Amygdala (tissue), 56 donors: ENCODE measurements around the gene ZDHHC7.
"Not testable (repeated sequence)": the region's sequence is repeated elsewhere in the genome, so short reads cannot be mapped to it uniquely, and the experiment has no call there.

Experiments used
- DNase-seq, 56 donors: peaks; one replicate each; lab custom pipeline; 2025; lab: John Stamatoyannopoulos, UW

The ZDHHC7 gene

DNA sequence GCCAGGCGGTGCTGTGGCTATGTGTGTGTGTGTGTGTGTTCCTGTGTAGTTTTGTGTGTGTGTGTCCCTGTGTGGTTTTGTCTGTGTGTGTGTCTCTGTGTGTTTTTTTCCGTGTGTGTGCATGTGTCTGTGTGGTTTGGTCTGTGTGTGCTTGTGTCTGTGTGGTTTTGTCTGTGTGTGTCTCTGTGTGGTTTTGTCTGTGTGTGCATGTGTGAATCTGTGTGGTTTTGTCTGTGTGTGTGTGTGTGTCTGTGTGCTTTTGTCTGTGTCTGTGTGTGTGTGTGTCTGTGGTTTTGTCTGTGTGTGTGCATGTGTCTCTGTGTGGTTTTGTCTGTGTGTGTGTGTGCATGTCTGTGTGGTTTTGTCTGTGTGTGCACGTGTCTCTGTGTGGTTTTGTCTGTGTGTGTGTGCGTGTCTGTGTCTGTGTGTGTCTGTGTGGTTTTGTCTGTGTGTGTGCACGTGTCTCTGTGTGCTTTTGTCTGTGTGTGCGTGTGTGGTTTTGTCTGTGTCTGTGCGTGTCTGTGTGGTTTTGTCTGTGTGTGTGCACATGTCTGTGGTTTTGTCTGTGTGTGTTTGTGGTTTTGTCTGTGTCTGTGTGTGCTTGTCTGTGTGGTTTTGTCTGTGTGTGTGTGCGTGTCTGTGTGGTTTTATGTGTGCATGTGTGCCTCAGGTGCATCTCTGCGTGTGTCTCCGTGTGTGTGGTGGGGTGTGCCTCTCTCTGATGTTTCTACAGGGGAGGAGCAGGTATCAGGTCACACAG lies 62.3 kb downstream of the ZDHHC7 start:
- DNase-seq = no peak

DNA sequence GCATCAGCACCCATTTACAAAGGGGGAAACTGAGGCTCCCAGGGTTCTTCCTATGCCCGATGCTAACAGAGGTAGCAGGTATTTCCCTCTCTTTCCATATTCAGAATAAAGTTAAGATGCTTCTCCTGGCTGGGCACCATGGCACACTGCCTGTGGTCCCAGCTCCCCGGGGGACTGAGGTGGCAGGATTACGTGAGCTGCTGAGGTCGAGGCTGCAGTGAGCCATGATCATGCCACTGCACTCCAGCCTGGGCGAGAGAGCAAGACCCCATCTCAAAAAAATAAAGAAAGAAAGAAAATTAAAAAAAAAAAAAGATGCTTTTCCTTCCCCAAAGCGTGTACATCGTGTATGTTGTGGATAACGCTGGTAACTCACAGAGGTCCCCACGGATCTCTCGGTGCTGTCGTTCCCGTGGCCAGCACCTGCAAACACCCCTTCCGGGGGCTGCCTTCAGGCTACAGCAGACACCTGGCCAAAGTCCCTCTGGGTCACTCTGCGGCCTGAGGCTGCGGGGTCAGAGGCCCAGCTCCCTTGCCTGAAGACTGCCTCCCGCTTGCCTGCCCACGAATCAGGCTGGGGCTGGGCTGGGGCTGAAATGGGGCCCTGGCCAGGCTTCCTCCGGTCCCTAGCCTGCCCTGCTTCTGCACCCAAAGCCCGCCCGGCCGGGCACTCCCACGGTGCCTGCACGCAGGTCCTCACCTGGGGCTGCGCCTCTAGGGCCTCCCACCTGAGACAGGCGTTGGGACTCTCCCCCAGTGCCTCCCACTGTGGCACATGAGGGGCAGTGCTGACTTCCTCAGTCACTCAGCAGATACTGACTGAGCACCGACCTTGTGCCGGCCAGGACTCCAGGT lies 63.1 kb downstream of the ZDHHC7 start:
- no peak for DNase-seq

DNA sequence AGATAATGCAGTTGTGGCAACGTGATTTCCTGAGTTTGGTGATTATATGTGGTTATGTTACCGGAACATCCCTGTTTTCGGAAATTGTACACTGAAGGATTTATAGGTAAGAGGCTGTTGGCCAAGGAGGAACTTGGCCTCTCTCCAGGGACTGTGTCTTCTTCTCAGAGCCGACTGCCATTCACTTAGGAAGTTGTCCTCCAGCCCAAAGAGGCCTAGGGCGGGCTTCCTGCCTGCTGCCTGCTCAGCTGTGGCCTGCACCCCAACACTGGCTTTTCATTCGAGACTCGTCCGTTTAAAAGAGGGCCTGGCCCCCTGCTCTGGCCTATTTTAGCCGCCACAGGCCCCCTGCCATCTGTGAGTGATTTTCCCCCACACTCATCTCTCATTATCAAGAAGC lies 64.3 kb downstream of the ZDHHC7 start:
- peak in 4 of 56 donors; percentile 9 to 23 (median 14) for DNase-seq

DNA sequence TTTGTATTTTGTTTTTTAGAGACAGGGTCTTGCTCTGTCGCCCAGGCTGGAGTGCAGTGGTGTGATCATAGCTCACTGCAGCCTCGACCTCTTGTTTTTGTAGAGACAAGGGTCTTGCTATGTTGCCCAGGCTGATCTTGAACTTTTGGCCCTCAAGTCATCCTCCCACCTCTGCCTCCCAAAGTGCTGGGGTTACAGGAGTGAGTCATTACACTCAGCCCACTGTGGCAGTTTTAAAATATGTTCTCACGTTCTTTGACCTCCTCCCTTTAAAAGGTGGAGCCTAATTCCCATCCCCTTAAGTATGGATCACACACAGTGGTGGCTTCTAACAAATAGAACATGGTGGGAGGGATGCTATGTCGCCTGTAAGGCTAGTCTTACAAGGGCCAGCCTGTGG lies 67.7 kb downstream of the ZDHHC7 start:
- no peak for DNase-seq

DNA sequence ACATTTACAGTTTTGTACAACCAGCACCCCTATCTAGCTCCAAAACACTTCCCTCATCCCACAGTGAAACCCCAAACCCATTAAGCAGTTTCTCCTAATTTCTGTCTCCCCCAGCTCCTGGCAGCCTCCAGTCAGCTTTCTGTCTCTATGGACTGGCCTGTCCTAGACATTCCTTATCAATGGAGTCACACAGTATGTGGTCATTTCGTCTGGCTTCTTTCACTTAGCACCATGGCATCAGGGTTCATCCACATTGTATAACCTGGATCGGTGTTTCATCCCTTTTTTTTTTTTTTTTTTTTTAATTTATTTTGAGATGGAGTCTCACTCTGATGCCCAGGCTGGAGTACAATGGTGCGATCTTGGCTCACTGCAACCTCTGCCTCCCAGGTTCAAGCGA lies 68.5 kb downstream of the ZDHHC7 start:
- no peak for DNase-seq

DNA sequence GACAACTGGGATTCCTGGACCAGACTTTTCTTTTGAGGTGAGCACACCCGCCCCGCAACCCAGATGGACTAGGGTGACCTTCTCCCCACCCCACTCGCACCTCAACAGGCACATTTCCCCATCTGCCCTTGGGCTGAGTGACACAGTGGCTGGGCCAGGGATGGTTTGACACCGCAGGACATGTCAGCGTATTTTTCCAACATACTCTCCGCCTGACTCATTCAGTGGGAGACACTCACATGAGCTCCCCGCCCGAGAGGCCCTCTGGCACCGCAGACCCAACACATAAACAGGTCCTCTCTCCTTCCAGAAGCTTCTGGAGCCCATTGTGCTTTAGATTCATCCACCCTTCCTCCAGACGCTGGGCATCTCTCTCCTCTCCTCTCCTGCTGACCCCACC lies 69.4 kb downstream of the ZDHHC7 start:
- no peak for DNase-seq

DNA sequence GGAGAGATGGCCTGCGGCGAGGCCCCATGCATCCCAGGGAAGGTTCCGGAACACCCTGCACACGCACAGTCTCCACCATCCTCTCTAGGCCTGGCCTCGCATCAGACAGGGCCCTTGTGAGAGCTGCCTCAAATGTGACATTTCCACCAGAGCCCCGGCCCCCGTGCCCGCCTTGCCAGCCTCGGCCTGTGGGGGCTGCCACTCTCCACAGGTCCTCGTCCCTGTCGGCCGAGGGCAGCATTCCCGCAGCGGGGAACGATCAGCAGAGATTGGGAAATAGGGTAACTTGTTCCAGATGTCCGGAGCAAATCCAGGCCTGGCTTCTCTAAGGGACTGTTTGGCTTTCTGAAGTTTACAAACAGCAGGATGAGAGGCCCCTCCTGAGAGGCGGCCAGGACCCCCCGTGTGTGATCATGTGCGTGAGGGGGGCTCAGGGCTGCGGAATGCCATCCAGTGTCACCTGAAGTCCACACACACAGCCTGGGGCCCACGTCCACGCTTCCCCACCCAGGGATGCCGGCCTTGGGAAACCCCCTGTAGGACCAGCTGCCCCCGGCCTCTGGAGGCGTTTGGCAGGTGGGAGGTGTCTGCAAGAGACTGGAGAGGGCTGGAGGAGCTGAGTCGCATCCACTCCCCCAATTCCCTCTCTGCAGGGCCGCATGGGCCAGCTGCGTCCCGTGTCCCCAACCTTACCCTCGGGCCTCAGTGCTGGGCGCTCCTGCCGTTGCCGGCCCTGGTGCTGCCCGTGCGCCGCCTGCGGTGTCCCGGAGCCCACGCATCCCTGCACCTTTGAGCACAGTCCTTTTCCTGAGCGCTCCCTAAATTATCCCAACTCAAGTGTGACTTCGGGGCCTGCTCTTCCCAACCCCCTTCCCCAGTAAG lies 70.4 kb downstream of the ZDHHC7 start:
- DNase-seq = no peak

DNA sequence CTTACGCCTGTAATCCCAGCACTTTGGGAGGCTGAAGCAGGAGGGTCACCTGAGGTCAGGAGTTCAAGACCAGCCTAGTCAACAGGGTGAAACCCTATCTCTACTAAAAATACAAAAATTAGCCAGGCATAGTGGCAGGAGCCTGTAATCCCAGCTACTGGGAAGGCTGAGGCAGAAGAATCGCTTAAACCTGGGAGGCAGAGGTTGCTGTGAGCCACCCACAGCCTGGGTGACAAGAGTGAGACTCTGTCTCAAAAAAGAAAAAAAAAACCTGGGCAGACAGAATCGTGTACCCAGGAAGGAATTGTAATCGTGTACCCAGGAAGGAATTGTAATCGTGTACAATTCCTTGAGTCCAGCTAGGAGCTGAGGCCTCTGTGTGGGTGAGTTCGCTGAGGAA lies 72.7 kb downstream of the ZDHHC7 start:
- DNase-seq = not testable (repeated sequence)

DNA sequence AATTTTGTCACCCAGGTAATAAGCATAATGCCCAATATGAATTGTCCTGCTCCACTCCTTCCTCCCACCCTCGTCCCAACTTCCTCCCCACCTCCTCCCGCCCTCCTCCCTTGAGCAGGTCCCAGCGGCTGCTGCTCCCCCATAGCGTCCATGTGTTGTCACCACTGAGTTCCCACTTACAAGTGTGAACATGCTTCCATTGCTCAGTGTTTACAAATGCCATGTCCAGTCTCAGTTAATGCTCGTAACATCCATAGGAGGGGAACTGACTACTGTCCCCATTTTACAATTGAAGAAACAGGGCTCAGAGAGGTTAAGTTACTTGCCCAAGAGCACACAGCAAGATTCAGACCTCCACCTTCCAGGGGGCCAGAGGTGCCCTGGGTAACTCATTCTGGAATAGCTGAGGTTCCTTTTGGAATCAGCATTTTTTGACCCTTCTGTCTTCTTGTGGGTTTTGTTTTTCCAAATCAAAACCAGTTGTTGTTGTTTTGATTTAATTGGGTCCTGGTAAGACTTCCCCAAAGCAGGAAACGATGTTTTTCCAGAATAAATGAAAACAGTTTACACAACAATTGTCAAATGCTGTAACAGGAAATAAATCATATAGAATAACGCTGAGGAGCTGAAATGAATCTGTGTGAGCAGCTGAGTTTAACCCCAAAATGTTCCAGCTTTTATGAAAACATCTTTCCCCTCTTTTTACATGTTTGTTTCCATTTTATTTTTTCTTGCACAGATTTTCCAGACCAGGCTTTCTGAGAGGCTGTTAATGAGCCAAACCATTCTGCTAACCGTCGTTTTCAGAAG lies 73.9 kb downstream of the ZDHHC7 start:
- no peak for DNase-seq

DNA sequence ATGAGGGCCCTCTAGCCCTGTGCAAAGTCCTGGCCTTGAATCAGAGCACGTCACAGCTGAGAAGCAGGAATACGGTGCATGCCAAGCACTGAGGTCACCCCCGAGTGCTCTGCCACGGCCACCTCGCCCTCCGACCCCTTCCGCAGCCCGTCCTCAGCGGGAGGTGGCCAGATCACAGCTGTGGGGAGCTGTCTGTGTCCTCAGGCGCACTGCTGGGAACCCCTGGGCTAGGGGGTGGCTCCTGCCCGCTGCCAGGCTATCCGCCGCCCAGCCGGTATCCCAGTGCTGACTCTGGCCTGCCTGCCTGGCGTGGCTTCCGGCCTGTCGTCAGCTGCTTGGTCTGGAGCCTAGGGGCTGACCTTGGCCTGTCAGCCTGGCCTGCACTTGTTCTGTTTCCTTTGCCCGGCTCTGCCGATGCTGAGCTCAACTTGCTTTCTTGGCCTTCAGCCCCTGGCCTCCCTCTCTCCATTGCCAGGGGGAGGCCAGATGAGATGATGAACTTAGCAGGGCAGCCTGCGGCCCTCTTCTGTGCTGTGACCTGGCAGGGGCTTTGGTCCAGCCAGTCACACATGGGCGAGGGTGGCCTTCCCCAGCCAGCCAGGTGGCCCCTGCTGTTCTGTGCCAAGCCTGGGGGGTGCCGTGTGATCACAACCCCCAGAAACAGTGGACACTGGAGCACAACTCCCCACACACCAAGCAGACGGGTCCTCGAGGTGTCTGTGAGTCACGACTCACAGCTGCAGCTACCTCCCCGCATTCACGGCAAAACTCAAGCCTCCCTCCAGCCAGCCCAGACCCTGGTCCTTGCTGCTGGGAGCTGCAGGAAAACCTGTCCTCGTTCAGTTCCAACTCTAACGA lies 77.3 kb downstream of the ZDHHC7 start:
- peak in 43 of 56 donors; percentile 13 to 85 (median 55) for DNase-seq

DNA sequence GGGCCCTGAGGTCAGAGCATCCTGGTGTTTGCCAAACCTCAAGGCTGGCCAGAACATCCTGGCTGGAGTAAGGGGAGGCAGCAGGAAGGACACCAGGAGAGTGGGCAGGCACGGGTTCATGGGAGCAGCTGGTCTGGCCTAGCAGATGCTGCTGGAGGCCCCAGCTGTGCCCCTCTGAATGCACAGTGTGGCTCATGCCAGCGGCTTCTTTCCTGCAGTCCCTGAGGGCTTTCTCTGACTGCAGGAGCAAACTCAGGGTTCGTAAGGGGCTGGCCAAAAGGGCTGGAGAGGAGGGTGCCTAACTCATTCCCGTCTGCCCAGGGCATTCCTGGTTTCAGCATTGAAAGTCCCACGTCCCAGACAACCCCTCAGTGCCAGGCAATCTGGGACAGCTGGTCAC lies 78.7 kb downstream of the ZDHHC7 start:
- no peak for DNase-seq

DNA sequence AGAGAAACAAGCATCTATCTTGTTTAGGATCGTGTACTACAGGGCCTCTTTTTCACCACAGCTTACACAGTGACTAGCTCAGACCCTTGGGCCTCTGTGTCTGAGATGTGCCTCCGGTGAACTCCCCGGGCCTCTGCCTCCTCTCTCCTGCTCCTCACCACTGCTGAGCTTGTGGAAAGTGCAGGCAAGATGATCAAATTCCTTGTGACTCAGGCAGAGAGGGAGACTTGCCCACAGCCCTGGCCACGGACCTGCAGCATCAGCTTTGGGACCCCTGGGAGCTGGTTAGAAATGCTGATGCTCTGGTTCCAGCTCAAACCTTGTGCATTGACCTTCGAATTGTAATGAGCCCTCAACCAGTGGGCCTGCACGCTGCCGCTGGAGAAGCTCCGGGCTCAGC lies 79.8 kb downstream of the ZDHHC7 start:
- no peak for DNase-seq

DNA sequence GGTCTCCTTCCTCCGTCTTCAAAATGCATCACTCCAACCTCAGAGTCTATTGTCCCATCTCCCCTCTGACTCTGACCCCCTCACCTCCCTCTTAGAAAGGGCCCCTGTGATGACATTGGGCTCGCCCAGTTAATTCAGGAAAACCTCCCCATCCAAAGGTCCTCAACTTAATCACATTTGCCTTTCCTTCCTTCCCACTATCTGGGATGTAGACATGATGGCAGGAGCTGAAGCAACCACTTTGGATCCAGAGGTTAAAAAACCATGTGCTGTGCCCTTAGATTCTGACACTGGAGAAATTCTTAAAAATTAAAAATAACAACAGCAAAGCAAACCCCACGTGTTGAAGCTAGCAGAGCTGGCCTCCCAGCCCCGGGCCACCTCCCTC lies 80.2 kb downstream of the ZDHHC7 start:
- DNase-seq = no peak

DNA sequence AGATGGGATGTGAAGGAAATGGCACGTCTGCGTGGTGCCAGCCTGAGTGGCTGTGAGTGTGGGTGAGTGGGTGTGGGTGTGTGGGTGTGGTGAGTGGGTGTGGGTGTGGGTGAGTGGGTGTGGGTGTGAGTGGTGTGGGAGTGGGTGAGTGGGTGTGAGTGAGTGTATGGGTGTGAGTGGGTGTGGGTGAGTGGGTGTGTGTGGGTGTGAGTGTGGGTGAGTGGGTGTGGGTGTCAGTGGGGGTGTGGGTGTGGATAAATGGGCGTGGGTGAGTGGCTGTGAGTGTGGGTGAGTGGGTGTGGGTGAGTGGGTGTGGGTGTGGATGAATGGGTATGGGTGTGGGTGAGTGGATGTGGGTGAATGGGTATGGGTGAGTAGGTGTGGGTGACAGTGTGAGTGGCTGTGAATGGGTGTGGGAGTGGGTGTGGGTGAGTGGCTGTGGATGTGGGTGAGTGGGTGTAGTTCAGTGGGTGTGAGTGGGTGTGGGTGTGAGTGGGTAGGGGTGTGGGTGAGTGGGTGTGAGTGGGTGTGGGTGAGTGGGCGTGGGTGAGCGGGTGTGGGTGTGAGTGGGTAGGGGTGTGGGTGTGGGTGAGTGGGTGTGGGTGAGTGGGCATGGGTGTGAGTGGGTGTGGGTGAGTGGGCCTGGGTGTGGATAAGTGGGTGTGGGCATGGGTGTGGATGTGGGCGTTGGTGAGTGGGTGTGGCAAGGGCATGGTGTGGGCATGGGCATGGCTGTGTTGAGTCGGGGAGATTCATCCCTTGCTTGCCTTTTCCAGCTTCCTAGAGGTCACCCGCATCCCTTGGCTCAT lies 80.8 kb downstream of the ZDHHC7 start:
- peak in 2 of 56 donors; percentile 49 to 65 for DNase-seq

DNA sequence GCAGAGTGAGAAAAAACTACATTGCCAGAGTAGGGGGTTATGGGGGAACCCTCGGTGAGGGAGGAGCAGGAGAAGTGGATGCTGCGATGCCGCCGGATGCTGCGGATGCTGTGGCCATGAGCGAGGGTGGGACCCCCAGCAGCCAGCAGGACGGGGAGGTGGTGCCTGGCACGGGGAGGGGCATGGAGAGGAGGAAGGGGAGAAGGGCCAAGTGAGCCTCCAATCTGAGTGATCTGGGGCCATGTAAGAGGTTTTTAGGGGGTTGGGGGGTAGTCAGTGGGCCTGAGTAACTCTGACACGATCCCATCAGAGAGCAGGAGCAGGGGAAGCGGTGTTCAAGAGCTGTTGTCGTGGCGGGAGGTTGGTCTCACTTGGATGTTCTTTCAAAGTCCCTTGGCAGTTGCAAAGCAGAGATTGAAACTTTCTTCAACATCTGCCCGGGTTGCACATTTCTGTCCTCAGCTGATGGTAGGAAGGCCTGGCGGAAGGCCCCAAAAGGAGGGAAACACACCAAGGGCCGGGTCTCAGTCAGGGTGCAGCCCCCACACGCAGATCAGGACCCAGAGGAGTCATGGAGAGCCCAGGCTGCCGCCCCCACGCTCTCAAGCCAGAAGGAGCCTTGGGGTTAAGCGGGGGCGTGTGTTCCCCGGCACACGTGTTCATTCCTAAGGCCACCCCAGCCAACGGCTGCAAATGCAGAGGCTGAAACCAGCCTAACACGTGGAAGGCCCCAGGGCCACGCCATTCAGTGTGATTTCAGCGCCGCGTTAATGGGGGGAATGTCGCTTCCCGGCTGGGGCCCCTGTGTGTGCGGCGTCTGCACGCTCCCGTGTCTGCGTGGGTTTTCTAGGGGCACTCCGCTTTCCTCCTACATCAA lies 81.7 kb downstream of the ZDHHC7 start:
- peak in 1 of 56 donors; percentile 45 for DNase-seq

DNA sequence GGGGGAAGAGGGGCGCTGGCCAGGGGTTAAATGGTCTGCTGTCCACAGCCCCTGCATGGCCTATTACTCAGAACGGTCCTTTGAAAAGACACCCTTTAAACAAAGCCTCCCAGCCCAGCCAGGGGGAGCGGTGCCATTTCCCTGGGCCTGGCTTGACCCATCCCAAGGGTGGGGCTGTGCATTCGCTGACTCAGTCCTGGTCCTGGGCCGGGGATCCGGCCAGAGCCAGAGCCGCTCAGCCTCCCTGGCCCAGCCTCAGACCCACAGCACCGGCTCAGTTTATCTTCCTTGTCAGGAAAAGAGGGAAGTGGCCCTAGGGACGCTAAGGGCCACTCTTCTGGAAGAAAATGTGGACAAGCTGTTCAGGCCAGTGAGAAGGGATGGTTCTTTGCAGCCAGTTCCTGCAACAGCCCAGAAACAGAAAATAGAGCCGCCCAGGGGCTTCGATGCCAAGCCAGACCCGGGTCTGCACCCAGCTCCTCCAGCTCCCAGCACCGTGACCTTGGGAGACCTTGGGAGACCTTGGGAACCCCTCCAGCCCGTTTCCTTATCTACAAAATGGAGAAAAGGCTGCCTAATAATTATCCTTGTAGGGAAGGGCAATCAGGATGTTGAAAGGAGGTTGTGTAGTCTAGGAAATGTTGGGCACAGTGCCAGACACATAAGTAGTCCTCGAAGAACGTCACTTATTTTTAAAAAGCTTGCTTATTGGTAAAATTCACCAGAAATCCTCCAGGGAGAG lies 82.5 kb downstream of the ZDHHC7 start:
- no peak for DNase-seq
